NCI-H1048 (cell line): ENCODE results near the gene LRPAP1.

ENCODE experiments used
- DNase-seq: peaks from one replicate; lab custom pipeline; 2025; lab: John Stamatoyannopoulos, UW

The LRPAP1 gene

GRCh38 chr4:3532751-3533422, 665 bp upstream of the LRPAP1 start:
- no peak for DNase-seq

GRCh38 chr4:3531318-3531878, 824 bp downstream of the LRPAP1 start:
- no peak for DNase-seq

GRCh38 chr4:3530663-3531254, 1.5 kb downstream of the LRPAP1 start:
- DNase-seq, result no peak

- DNase-seq, result no peak
Observed at GRCh38 chr4:3530051-3530450, 2.2 kb downstream of the LRPAP1 start.

- no peak for DNase-seq
Observed at GRCh38 chr4:3529363-3529762, 2.9 kb downstream of the LRPAP1 start.

GRCh38 chr4:3527914-3528876, 4.0 kb downstream of the LRPAP1 start:
- no peak for DNase-seq

GRCh38 chr4:3527101-3527913, 4.9 kb downstream of the LRPAP1 start:
- no peak for DNase-seq

- no peak for DNase-seq
Observed at GRCh38 chr4:3526456-3526855, 5.8 kb downstream of the LRPAP1 start.

- no peak for DNase-seq
Observed at GRCh38 chr4:3525532-3526430, 6.4 kb downstream of the LRPAP1 start.

GRCh38 chr4:3524920-3525319, 7.3 kb downstream of the LRPAP1 start:
- DNase-seq, result no peak

- DNase-seq, result no peak
Observed at GRCh38 chr4:3524349-3524748, 7.9 kb downstream of the LRPAP1 start.

GRCh38 chr4:3523628-3524221, 8.5 kb downstream of the LRPAP1 start:
- DNase-seq, result no peak

GRCh38 chr4:3523146-3523627, 9.0 kb downstream of the LRPAP1 start:
- no peak for DNase-seq

- DNase-seq, result no peak
Observed at GRCh38 chr4:3522651-3523050, 9.6 kb downstream of the LRPAP1 start.

- no peak for DNase-seq
Observed at GRCh38 chr4:3522326-3522640, 9.9 kb downstream of the LRPAP1 start.

GRCh38 chr4:3521621-3522325, 10.4 kb downstream of the LRPAP1 start:
- no peak for DNase-seq

- no peak for DNase-seq
Observed at GRCh38 chr4:3520796-3521600, 11.2 kb downstream of the LRPAP1 start.

GRCh38 chr4:3520276-3520675, 11.9 kb downstream of the LRPAP1 start:
- no peak for DNase-seq
